Measurements from ENCODE around the gene ISLR. TPM values are rescaled to one million over a fixed set of nuclear protein-coding genes. Genes with fewer than 3 reads are reported as not detected.
"Not testable (repeated sequence)": the region's sequence is repeated elsewhere in the genome, so short reads cannot be mapped to it uniquely, and the experiment has no call there.

ISLR gene
- total RNA-seq, 1 donor: 243 TPM

DNA sequence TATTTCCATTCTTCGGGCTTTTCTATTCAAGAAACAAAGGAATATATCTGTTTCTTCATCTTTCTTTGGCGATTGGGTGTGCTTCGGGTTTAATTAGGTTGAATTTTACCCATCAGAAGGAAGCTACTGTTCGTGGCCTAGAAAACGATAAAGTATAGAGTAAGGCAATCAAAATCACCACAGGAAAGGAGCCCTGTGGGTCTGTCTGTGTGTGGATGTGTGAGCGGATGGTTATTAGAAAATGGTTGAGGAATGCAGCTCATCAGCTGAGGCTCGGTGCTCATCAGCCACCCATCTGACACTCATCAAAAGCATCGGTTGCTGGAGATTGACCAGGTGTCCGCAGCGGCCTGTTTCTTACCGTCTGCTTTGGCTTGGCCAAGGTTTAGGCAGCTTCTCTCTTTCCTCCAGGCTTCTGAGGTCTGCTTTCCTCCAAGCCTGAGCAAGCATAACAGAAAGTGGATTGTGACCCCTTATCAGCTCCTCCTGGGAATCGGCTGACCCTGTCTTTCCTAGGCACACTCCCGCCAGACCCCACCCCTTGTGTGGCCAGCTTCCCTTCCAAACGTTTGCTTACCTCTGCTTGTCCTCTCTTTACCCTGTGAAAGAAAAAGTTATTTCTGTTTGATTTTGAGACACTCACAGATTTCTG, 17.6 kb upstream of the ISLR start:
- TF ChIP-seq, protein P1, sequence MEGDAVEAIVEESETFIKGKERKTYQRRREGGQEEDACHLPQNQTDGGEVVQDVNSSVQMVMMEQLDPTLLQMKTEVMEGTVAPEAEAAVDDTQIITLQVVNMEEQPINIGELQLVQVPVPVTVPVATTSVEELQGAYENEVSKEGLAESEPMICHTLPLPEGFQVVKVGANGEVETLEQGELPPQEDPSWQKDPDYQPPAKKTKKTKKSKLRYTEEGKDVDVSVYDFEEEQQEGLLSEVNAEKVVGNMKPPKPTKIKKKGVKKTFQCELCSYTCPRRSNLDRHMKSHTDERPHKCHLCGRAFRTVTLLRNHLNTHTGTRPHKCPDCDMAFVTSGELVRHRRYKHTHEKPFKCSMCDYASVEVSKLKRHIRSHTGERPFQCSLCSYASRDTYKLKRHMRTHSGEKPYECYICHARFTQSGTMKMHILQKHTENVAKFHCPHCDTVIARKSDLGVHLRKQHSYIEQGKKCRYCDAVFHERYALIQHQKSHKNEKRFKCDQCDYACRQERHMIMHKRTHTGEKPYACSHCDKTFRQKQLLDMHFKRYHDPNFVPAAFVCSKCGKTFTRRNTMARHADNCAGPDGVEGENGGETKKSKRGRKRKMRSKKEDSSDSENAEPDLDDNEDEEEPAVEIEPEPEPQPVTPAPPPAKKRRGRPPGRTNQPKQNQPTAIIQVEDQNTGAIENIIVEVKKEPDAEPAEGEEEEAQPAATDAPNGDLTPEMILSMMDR (IDR thresholded peaks at IDR 0.05; ENCODE audit: insufficient read depth, low read length): no peak
- no peak for DNase-seq (ENCODE audit: low read depth)
- no peak overlapping the region for H3K4me3 ChIP-seq (ENCODE audit: low read depth, low read length)

DNA sequence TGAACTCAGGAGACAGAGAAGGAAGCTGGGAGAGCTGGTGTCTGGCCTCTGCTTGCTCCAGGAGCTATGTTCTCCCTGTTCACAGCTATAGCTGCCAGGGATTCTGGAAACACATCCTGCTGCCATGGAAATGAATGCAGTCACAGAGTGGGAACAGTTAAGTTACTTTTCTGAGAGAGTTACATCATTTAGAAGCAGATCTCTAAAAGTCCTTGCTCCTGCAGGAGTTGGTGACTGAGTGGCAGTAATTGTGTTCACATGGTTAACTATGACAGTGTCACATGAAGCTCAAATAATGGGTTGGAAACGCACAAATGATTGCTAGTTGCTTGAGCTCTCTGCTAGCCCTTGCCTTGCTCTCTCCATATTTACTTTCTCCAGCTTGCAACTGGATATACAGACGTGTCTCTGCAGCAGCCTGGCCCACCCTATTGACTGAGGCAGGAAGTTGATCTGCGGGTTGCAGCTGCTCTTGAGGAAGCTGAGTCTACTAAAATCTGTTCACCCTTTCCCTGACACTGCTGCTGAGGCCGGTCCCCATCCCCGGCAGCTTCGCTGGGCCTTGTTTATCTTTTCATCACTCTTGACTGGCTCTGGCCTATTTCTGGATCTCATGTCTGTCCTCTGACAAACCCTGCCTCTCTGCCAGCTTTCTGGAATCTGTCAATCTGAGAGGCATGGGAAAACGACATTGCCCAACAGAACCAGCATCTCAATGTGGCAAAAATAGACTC, 16.7 kb upstream of the ISLR start:
- H3K4me3 ChIP-seq (ENCODE audit: low read depth, low read length): no peak overlapping the region
- DNase-seq (ENCODE audit: low read depth): peak; percentile 55
- TF ChIP-seq, protein P1 (IDR thresholded peaks at IDR 0.05; ENCODE audit: insufficient read depth, low read length): no peak

DNA sequence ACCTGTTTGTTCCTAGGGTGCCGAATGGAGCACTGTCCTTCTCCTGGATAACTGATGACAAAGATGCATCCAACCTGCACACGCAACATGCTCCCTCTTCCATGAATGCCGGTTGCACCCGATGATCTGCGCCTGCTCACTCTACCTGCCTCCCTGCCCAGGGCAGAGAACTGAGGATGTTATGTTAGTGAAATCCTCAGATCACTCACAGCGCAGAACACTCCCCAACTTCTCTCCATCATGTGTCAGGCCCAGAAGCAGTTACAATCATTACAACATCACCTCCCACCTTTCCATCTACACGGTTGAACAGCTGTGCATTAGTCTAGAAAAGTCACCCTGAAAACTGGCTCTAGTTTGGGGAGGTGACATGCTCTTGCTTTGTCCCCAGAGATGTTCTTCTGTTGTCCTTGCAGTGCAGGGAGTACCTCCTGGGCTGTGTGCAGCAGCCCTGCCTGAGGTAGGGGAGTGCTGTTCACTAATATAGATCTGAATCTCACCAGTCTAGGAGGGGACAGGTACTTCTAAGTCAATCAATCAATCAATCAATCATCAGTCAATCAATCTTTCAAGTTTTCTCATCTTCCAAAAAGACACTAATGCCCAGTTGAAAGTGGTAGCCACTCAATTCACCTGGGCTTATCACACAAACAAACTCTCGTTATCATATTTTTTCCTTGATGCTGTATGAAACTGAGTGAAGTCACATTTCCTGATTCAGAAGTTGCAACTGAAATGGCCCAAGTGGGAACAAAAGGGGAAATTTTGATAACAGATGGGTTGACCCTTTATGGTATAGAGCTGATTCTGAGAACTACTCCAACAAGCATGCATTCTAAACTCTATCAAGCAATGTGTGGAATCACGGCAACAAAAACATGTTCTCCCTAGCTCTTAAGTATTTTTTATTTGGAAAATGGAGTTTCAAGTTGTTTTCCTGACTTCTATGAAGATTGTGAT, 15.4 kb upstream of the ISLR start:
- TF ChIP-seq, protein P1 (IDR thresholded peaks at IDR 0.05; ENCODE audit: insufficient read depth, low read length): no peak
- DNase-seq (ENCODE audit: low read depth): no peak
- no peak overlapping the region for H3K4me3 ChIP-seq (ENCODE audit: low read depth, low read length)

DNA sequence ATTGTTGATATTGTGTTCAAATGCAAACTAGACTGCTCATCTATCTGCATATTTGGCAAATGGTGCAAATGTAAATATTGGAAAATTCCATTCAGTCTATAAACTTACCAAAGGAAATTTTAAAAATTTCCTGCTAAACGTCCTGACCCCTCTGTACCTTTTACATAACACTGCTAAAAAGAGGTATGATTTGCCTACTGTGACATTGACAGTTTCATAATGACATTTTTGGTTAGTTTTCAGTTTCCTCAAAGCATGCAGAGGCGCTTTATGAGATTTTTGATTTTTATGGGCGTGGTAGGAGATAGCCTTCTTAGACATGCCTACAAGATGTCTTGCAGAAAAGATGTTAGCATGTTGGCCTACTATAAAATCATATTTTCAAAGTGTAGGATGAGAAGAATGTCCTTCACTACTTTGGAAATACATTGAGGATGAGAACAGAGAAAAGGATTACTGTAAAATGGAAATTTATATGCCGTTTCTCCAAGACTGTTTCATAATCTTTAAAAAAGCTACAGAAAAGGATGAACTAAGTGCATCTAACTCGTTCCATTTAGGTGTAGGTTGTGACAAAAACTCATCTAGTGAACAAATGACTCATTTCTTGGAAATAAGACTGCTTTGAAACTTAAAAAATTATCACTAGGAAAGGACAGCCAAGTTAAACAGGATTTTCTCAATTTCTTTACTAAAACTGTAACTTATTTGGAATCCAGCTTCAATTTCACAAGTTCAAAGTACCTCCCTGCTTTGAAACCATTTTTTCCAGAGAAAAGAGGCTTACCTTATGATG, 14.5 kb upstream of the ISLR start:
- peak; percentile 58 for DNase-seq (ENCODE audit: low read depth)
- H3K4me3 ChIP-seq (ENCODE audit: low read depth, low read length): no peak overlapping the region
- TF ChIP-seq, protein P1 (IDR thresholded peaks at IDR 0.05; ENCODE audit: insufficient read depth, low read length): no peak

DNA sequence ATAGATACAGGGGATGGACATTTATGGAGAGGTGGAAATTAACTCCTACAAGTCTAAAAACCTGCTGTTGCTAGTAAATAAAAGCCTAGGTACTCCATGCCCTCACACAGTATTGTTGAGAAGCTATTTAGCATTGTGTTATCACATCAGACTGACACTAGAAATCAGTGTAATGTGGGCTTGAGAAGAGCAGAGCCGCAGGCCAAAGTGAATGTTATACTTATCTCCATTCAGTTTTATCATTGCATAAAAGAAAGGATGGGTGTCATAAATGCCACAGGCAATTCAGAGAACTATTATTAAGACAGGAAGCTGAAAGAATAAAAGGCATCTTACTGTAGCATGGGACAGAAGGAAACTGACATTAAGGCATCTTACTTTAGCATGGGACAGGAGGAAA, 13.7 kb upstream of the ISLR start:
- TF ChIP-seq, protein P1 (IDR thresholded peaks at IDR 0.05; ENCODE audit: insufficient read depth, low read length): no peak
- no peak overlapping the region for H3K4me3 ChIP-seq (ENCODE audit: low read depth, low read length)
- DNase-seq (ENCODE audit: low read depth): no peak

DNA sequence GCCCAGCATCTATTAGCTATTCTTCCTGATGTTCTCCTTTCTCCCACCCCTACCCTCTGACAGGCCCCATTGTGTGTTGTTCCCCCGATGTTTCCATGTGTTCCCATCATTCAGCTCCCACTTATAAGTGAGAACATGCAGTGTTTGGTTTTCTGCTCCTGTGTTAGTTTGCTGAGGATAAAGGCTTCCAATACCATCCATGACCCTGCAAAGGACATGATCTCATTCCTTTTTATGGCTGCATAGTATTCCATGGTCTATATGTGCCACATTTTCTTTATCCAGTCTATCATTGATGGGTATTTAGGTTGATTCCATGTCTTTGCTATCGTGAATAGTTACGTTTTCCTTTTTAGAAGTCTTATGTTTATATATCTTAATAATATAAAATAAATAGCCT, 13.1 kb upstream of the ISLR start:
- DNase-seq (ENCODE audit: low read depth); H3K4me3 ChIP-seq (ENCODE audit: low read depth, low read length): not testable (repeated sequence)

DNA sequence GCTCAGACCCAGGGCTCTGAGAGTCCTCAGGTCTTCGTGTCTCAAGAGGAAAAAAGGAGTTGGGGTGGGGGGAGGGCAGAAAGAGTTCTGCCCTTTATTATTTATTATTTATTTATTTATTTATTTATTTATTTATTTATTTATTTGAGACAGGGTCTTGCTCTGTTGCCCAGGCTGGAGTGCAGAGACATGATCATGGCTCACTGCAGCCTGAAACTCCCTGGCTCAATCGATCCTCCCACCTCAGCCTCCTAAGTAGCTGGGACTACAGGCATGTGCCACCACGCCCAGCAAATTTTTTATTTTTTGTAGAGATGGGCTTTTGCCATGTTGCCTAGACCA, 11.3 kb upstream of the ISLR start:
- not testable (repeated sequence) for DNase-seq (ENCODE audit: low read depth); H3K4me3 ChIP-seq (ENCODE audit: low read depth, low read length)
